HG02798 (cell line): ENCODE data around the gene DYSF.

Experiments
- ATAC-seq: cut with Tn5 transposase; IDR thresholded peaks from one replicate; pipeline ENCODE4 v1.9.1; 2021; ENCODE audit warnings: mild to moderate bottlenecking; ENCODE audit not compliant: unreplicated experiment, poor library complexity

Gene DYSF

GRCh38 chr2:71683070-71683469 is 229.7 kb downstream of the DYSF start:
- no peak for ATAC-seq

- ATAC-seq: no peak
Observed at GRCh38 chr2:71683666-71684065, 230.3 kb downstream of the DYSF start.

GRCh38 chr2:71684226-71685072 is 231.1 kb downstream of the DYSF start:
- ATAC-seq: no peak

- ATAC-seq: no peak
Observed at GRCh38 chr2:71685073-71685848, 231.9 kb downstream of the DYSF start.

- ATAC-seq: no peak
Observed at GRCh38 chr2:71685941-71686611, 232.7 kb downstream of the DYSF start.

GRCh38 chr2:71686781-71687180 is 233.4 kb downstream of the DYSF start:
- ATAC-seq: no peak

- no peak for ATAC-seq
Observed at GRCh38 chr2:71687412-71687811, 234.1 kb downstream of the DYSF start.

GRCh38 chr2:71688530-71688929 is 235.2 kb downstream of the DYSF start:
- ATAC-seq: no peak

- no peak for ATAC-seq
Observed at GRCh38 chr2:71689393-71689792, 236.0 kb downstream of the DYSF start.

GRCh38 chr2:71689968-71690834 is 236.8 kb downstream of the DYSF start:
- no peak for ATAC-seq

GRCh38 chr2:71690876-71691475 is 237.6 kb downstream of the DYSF start:
- ATAC-seq: no peak

- no peak for ATAC-seq
Observed at GRCh38 chr2:71691747-71692441, 238.5 kb downstream of the DYSF start.

GRCh38 chr2:71692621-71693277 is 239.4 kb downstream of the DYSF start:
- ATAC-seq: no peak

GRCh38 chr2:71693286-71694270 is 240.2 kb downstream of the DYSF start:
- ATAC-seq: no peak

GRCh38 chr2:71694501-71695234 is 241.3 kb downstream of the DYSF start:
- ATAC-seq: no peak

GRCh38 chr2:71695235-71696120 is 242.1 kb downstream of the DYSF start:
- ATAC-seq: no peak
